Activated T-cell treated with anti-CD3 and anti-CD28 coated beads, Interleukin-2, amount 50 U/mL, for 72 hours (primary cell): Measurements from ENCODE around the gene DHRS12. TPM values are rescaled to one million over a fixed set of nuclear protein-coding genes. Genes with fewer than 3 reads are reported as not detected.

Experiments
- ATAC-seq, 2 donors: fragments of 150-1000 bp; cut with Tn5 transposase; replicated peaks in 1 of 2; 2 replicates each; pipeline ENCODE4 v1.10.0; 2021; ENCODE audit warnings: moderate library complexity in 2 of 2, mild to moderate bottlenecking in 1 of 2
- DNase-seq, 2 donors: peaks; one replicate each; pipeline ENCODE4 v3.0.0; 2021 to 2022; ENCODE audit warnings: mixed read lengths in 1 of 2
- H3K27ac Mint-ChIP-seq: one replicate; pipeline ENCODE4 v1.8.0; 2022; ENCODE audit warnings: mild to moderate bottlenecking, moderate library complexity, mixed read lengths
- H3K27me3 Mint-ChIP-seq: one replicate; pipeline ENCODE4 v1.8.0; 2022; ENCODE audit warnings: low read depth, mixed read lengths
- H3K36me3 Mint-ChIP-seq, 2 donors: one replicate each; pipeline ENCODE4 v1.8.0; 2022; ENCODE audit warnings: mixed read lengths in 2 of 2, mild to moderate bottlenecking in 1 of 2; ENCODE audit not compliant: insufficient read depth in 2 of 2
- H3K4me1 Mint-ChIP-seq: one replicate; pipeline ENCODE4 v1.8.0; 2022; ENCODE audit warnings: low read depth, mixed read lengths
- H3K4me3 Mint-ChIP-seq, 2 donors: one replicate each; pipeline ENCODE4 v1.8.0; 2022; ENCODE audit warnings: mild to moderate bottlenecking in 2 of 2, mixed read lengths in 2 of 2, moderate library complexity in 2 of 2
- H3K9me3 Mint-ChIP-seq, 2 donors: one replicate each; pipeline ENCODE4 v1.8.0; 2022; ENCODE audit warnings: mixed read lengths in 2 of 2
- total RNA-seq, 2 donors: library from RNA; stranded (reverse); gene quantifications; one replicate each; pipeline ENCODE4 v1.2.3, GENCODE V29; 2022

The DHRS12 gene
- total RNA-seq, 2 donors from 2014 or later = 8.0 to 8.5 TPM

DNA sequence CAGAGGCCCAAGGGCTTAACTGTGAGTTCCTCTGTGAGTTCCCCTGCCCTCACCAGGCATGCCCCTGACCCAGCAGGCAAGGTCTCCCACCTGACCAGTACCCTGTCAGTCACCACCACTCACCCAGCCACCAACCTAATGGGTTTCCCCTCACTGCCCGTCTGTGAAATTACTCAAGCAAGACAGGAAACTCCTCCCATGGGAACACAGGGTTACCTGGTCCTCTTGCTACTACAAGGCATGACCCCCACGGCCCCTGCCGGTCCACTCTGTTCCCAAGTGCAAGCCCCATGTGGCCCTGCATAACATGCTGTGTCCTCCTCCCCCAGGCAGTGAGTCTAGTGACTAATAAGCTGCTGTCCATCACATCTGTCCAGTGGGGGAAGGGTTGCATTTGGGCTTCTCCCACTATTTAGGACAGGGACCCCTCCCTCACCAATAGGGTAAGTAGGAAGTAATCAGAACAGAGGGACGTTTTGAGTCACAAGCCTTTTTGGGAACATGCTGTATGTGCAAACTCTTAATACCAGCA, 8.0 kb upstream of the DHRS12 start:
- Mint-ChIP-seq H3K4me1 (peaks cover 52% of the 10 kb centered on the region), H3K27ac (peak overlapping the region; percentile 76), H3K9me3 (no peaks in the 10 kb centered on the region), H3K27me3 (no peaks in the 10 kb centered on the region), H3K36me3 (peaks cover 0 to 1% of the 10 kb centered on the region in 2 donors), H3K4me3 (no peak overlapping the region)
- DNase-seq = no peak
- ATAC-seq = peak; percentile 33 to 60

DNA sequence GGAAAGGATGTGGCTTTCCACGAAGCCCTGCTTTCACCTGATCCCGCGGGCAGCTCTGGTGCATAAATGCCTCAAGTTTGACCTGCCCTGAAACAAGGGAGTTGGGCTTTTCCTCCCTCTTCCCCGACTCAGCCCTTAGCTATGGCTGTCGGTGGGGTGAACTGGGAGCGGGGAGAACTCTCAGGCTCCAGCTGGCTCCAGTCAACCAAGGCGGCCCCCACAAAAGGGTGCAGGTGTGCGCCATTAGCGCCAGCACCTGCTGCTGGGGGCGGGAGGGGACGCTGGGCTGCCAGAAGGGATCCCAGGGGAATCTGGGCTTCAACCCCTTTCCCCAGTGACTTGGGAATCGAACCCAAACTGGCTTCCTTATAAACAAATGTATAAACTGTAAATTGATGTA, 7.1 kb upstream of the DHRS12 start:
- H3K4me1 Mint-ChIP-seq = peaks cover 46% of the 10 kb centered on the region
- DNase-seq (no peak), ATAC-seq (no peak)
- H3K27me3 Mint-ChIP-seq = no peaks in the 10 kb centered on the region
- no peak overlapping the region for H3K4me3 Mint-ChIP-seq
- no peak overlapping the region for H3K27ac Mint-ChIP-seq
- H3K9me3 Mint-ChIP-seq = no peaks in the 10 kb centered on the region
- H3K36me3 Mint-ChIP-seq = peaks cover 0 to 3% of the 10 kb centered on the region in 2 donors

DNA sequence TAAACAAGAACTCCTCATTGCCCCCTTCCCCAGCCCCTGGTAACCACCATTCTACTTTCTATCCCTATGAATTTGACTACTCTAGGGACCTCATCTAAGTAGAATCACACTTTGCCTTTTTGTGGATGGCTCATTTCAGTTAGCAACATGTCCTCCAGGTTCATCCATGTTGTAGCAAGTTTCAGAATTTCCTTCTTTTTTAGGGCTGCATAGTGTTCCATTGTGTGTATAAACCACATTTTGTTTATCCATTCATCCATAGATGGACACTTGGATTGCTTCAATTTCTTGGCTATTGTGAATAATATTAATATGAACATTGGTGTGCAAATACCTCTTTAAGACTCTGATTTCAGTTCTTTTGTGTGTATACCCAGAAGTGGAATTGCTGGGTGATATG, 4.8 kb upstream of the DHRS12 start:
- Mint-ChIP-seq H3K4me1 (peaks cover 46% of the 10 kb centered on the region), H3K9me3 (no peaks in the 10 kb centered on the region), H3K27me3 (no peaks in the 10 kb centered on the region), H3K4me3 (no peak overlapping the region), H3K27ac (no peak overlapping the region), H3K36me3 (peaks cover 0 to 3% of the 10 kb centered on the region in 2 donors)
- DNase-seq (no peak), ATAC-seq (no peak)

DNA sequence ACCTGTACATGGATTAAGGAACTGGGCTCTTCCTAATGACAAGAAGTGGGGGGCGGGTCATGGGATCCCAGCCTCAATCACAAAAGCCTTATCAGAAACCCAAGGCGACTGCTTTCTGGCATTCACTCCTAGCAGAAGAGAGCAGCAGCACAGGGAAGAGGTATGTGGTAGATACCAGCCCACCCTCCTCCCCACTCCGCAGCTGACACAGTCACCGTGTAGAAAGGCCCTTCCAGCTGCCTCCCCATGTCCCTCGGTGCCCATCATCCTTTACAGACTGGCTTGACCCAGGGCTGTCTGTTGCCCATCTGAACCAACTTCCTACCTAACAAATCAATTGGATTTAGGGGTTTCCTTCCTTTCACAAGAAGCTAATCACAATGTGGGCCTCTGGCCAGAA, 3.1 kb upstream of the DHRS12 start:
- peaks cover 44% of the 10 kb centered on the region for H3K4me1 Mint-ChIP-seq
- DNase-seq (no peak), ATAC-seq (no peak)
- H3K4me3 Mint-ChIP-seq = no peak overlapping the region
- H3K9me3 Mint-ChIP-seq = no peaks in the 10 kb centered on the region
- H3K36me3 Mint-ChIP-seq = peaks cover 0 to 5% of the 10 kb centered on the region in 2 donors
- no peaks in the 10 kb centered on the region for H3K27me3 Mint-ChIP-seq
- no peak overlapping the region for H3K27ac Mint-ChIP-seq

DNA sequence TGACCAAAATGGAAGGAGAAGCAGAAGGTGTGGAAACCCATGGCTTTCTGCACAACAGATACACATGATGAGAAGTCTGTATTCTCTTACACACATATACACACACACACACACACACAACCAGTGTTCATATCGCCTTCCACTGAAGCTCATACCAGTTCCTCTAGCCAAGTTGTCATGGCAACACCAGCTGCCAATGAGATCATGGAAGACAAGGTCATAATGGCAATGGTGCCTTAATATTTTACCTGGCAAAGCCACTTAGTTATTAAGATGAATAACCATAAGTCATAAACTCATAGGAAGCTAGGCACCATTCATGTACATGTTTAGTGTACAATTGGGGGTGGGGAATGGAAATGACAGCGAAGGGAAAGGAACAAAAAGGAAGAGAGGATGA, 2.6 kb upstream of the DHRS12 start:
- Mint-ChIP-seq H3K4me1 (peaks cover 44% of the 10 kb centered on the region), H3K27ac (no peak overlapping the region), H3K27me3 (no peaks in the 10 kb centered on the region), H3K4me3 (no peak overlapping the region), H3K9me3 (no peaks in the 10 kb centered on the region), H3K36me3 (peaks cover 0 to 5% of the 10 kb centered on the region in 2 donors)
- DNase-seq = no peak
- ATAC-seq = no peak

DNA sequence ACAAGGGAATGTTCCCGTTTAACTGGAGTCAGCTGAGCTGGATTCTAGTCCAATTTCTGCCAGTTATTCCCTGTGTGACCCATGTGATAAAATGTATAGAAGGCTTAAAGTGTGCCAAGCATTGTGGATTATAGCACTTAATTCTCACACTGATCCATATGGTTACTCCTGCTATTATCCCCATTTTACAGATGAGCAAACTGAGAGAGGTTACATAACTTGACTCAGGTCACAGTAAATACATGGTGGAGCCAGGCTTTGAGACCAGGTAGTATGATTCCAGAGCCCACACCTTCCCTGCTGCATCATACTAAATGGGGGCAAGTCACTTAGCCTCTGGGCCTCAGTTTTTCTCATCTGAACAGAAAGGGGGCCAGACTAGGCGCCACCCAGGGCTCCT, 2.0 kb upstream of the DHRS12 start:
- Mint-ChIP-seq H3K4me1 (peaks cover 45% of the 10 kb centered on the region), H3K9me3 (no peaks in the 10 kb centered on the region), H3K27ac (peak overlapping the region; percentile 30), H3K27me3 (no peaks in the 10 kb centered on the region), H3K36me3 (peaks cover 0 to 5% of the 10 kb centered on the region in 2 donors), H3K4me3 (peak overlapping the region in 1 of 2 donors; percentile 93)
- no peak for DNase-seq
- no peak for ATAC-seq

DNA sequence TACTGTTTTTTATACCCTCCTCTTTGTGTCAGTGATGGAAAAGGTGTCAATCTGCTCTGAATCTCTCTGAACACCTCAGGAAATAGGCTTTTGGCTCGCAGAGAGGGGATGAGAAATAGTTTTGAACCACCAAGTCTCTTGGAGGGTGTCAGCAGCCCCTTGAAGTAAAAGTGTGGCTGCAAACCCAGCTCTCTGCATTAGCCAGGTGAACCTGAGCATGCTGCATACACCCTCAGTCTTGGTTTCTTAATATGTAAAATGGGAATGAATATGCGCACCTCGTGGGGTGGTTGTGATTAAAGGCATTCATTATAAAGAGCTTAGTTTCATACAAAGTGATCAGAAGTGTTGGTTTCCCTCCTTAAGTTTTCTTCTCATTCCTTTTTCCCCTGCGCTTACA, 1.4 kb upstream of the DHRS12 start:
- Mint-ChIP-seq H3K4me3 (peak overlapping the region; percentile 84 to 93), H3K9me3 (no peaks in the 10 kb centered on the region), H3K36me3 (peaks cover 0 to 5% of the 10 kb centered on the region in 2 donors), H3K27me3 (no peaks in the 10 kb centered on the region), H3K27ac (peak overlapping the region; percentile 89), H3K4me1 (peaks cover 46% of the 10 kb centered on the region)
- no peak for ATAC-seq
- DNase-seq = no peak

DNA sequence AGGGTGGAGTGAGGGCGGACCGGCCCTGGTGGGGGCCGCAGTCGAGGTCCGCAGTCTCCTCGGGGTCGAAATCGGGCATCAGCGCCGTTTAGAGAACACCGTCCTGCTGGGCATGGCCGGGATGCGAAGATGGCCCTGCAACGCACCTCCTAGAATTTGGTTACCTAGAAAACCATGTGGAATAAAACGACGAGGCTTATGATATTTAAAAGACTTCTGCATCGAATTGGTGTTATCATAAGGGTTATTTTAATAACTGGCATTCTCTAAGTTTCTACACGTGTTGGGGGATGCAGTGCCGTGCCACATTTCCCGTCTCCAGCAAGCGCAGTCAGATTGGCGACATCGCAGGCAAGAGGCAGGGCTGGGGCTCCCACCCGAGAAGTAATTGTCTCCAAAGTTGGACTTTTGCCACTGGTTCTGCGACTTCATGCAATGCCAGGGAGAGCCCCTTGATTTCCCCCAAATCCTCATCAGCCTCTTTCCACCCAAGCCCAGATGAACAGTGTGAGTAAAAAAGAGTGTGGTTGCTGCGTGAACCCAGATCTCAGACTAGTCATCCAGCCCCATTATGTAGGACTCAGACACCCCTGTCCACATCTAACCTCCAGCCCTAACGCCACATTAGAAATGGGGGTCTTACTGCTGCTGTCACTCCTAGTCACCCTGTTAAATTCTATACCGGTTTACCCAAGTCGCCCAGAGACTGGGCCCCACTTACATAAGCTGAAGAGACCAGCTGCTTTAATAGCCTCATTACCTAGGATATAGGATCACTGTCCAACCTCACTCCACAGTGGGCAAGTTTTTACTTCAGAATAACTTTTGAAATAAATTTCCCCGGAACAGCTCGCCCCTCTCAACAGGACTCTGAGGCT, 571 bp upstream of the DHRS12 start:
- no peaks in the 10 kb centered on the region for H3K27me3 Mint-ChIP-seq
- peak; percentile 26 to 34 for ATAC-seq
- DNase-seq = peak; percentile 52 to 55
- peak overlapping the region; percentile 89 for H3K27ac Mint-ChIP-seq
- H3K4me1 Mint-ChIP-seq = peaks cover 46% of the 10 kb centered on the region
- H3K4me3 Mint-ChIP-seq = peak overlapping the region; percentile 84 to 93
- H3K36me3 Mint-ChIP-seq = peaks cover 0 to 5% of the 10 kb centered on the region in 2 donors
- no peaks in the 10 kb centered on the region for H3K9me3 Mint-ChIP-seq

DNA sequence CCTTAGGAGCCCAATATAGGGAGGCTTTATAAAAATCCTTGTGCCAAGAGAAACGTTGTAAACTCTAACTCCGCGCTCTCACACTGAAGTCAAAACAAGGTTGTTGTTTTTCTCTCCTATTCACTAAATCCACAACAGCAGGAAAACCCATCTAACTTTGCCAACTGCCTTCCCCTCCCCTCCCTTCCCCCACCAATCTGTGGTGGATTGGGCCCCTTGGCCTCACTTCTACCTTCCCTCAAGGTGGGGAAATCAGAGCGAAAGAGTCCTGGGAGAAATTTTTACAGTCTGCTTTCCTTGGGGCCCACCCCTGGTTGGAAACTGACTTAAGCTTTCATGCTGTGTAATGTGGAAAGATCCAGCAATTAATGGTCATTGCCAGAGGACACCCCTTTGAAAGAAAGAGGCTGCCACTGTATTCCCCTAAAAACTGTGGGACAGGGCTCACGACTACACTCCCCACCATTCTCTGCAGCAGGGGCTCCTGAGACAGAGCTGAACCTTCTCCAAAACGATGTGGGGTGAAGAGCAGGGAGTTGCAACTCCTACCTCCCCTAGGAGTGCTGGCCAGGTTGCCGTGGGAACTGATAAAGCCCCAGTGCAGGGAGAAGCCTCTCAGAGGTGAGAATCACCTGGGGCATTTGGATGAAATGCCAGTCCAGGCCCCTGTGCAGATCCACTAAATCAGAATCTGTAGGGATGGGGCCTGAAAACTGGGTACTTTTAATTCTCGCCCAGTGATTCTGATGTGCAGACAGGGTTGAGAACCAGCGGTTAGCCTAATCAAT, 1.1 kb downstream of the DHRS12 start:
- ATAC-seq (peak in 1 of 2 donors; percentile 0), DNase-seq (no peak)
- Mint-ChIP-seq H3K4me3 (peak overlapping the region; percentile 95 to 98), H3K27ac (peak overlapping the region; percentile 99), H3K4me1 (peaks cover 49% of the 10 kb centered on the region), H3K27me3 (no peaks in the 10 kb centered on the region), H3K36me3 (peaks cover 0 to 4% of the 10 kb centered on the region in 2 donors), H3K9me3 (no peaks in the 10 kb centered on the region)

DNA sequence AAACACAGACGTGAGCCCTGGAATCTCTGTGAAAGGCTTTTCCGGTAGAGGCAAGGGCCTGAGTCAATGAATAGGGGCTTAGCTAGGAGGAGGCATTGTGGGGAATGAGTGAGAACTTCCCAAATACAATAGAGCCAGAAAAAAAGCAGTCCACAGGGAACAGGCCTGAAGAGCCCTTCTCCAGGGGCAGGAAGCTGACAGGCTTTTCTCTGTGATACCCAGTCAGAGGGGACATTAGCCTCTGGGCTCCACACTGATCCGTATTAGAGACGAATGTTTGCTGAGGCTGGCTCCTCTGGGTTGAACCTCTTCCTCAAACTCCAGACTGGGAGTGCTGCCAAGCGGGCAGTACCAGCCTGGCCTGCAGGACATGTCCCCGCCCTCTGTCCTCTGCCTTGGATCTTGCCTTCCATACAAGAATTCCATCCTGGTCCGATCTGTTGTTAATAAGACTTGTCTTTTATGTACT, 2.3 kb downstream of the DHRS12 start:
- H3K4me3 Mint-ChIP-seq = peak overlapping the region; percentile 95 to 98

DNA sequence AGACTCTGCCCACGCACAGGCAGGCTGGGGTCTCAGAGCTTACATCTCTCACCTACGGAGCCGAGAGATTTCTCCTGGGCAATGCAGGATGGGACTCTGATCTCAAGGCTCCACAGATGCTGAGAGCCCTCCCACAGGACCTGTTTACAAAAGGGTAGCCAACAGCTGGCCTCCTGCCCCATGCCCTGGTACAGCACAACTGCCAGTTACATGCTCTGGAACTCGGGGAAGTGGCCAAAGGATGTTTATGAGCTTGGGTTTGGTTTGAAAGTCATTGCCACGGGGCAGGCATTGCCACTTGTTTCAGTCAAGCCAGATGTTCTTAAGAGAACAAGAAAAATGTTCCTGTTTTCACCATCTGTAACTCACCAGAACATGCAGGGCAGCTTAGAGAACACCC, 3.5 kb downstream of the DHRS12 start:
- Mint-ChIP-seq H3K4me1 (peaks cover 53% of the 10 kb centered on the region), H3K9me3 (no peaks in the 10 kb centered on the region), H3K4me3 (no peak overlapping the region), H3K36me3 (peaks cover 0 to 2% of the 10 kb centered on the region in 2 donors), H3K27ac (no peak overlapping the region), H3K27me3 (no peaks in the 10 kb centered on the region)
- DNase-seq = no peak
- ATAC-seq = no peak

More for the DNA sequence above, 2.3 kb downstream of the DHRS12 start:
- H3K9me3 Mint-ChIP-seq = no peaks in the 10 kb centered on the region
- H3K36me3 Mint-ChIP-seq = peaks cover 0 to 4% of the 10 kb centered on the region in 2 donors
- peaks cover 56% of the 10 kb centered on the region for H3K4me1 Mint-ChIP-seq
- H3K27me3 Mint-ChIP-seq = no peaks in the 10 kb centered on the region
- no peak for ATAC-seq
- no peak for DNase-seq
- no peak overlapping the region for H3K27ac Mint-ChIP-seq

DNA sequence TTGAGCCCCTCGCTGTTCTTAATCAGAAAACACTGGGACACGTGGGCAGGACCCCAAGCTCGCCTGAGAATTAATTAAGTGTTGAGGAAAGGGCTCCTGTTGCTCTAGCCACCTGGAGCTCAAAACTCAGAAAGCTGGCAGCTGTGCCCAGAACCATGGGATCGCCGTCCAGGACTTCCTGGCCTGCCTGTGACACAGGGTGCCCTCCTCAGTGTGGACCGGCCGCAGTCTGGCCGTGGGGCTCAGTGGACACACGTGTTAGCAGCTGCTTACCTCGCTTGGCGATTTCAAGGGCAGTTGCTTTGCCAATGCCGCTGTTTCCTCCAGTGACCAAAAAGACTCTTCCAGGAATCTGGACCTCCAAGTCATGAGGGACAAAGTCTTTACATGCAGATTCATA, 4.7 kb downstream of the DHRS12 start:
- H3K27ac Mint-ChIP-seq = no peak overlapping the region
- DNase-seq (no peak), ATAC-seq (no peak)
- H3K36me3 Mint-ChIP-seq = peaks cover 0 to 2% of the 10 kb centered on the region in 2 donors
- no peak overlapping the region for H3K4me3 Mint-ChIP-seq
- no peaks in the 10 kb centered on the region for H3K9me3 Mint-ChIP-seq
- peaks cover 46% of the 10 kb centered on the region for H3K4me1 Mint-ChIP-seq
- H3K27me3 Mint-ChIP-seq = no peaks in the 10 kb centered on the region
